Endometrial microvascular endothelial cells (primary cell): Measurements from ENCODE around the gene CNGA2. TPM values are rescaled to one million over a fixed set of nuclear protein-coding genes. Genes with fewer than 3 reads are reported as not detected.

ENCODE experiments used
- in situ Hi-C: cut with HindIII; loops from 2 replicates; pipeline ENCODE4 v1.10.0; 2017; ENCODE audit warnings: low sequenced_read_pairs, low pct_unique_long_range_greater_than_20kb; ENCODE audit errors: inconsistent ontology term
- total RNA-seq: library from RNA; depleted of rRNA; stranded (reverse); fragments of >200 nt; gene quantifications from one replicate; pipeline ENCODE4 v1.2.3, GENCODE V29; 2015; ENCODE audit errors: inconsistent ontology term

The CNGA2 gene
- total RNA-seq, 1 donor from 2014 or later, result not detected

DNA sequence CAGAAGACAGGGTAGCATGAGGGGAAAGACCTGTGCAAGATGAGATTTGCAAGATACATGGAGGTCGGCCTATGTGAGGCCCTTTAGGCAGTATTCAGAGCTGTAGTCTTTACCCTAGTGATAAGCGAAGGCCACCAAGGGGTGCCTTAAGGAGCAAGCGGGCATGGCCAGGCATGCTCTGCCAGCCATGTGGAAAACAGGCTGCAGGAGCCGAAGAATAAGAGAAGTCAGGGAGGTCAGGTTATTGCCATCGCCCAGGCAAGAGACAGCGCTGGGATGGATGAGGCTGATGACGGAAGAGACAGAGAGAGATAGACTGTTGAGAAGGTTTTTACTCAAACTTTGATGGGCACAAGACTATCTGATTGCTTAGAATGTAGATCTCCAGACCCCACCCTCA is 25.7 kb upstream of the CNGA2 start:
- in situ Hi-C loops, result no loop called here

DNA sequence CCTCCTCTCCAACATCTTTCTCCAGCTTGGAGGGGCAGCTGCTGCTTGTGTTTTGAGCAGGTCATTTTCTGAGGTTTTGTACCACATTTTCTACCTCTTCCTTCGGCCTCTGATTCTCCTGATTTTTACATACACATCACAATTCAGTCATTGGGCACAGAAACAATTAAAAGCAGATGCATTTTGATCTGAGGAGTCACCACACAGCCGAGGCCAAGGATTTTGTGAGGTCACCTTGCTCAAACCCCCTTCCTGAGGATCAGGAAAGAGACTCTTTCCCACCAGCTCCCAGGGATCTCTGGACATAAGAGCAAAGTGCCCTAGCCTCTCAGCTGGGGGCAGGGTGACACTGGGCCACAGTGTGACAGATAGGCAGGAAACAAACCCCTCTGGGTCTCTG is 24.1 kb upstream of the CNGA2 start:
- in situ Hi-C loops, result no loop called here

DNA sequence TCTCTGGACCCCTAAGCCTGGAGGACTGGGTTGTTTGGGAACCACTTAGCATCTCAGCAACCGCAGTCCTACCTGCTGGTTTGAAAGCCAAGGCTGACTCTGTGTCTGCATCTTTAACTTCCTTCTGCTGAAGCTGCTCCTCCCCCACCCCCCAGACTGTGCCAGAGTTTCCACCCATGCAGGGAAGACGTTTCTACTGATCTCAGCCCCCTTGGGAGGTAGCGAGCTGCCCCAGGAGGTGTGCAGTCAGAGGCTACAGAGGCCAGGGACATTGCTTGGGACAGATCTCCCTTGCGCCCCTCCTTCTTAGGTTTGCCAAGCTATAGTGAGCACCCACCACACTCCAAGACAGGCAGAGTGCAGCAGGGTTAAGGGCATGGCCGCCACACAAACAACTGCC is 23.4 kb upstream of the CNGA2 start:
- in situ Hi-C loops, result no loop called here

DNA sequence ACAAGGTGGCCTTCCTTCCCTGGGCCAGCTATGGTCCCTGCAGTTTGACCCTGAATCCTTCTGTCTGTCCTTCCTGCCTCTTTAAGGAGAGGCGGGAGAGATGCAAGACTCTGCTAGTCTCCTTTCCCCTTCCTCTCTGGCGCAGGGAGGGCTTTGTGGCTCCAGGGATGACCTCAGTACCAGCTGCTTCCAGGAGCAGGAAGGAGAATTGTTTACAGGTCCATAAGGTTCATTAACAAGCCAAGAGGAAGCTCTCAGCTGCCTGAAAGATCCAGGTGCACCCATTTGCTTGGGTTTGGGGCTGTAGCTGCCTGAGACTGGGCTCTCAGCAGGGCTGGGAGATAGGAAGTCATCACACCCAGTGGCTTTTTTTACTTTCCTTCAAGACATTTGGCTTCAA is 22.8 kb upstream of the CNGA2 start:
- in situ Hi-C loops, result no loop called here

DNA sequence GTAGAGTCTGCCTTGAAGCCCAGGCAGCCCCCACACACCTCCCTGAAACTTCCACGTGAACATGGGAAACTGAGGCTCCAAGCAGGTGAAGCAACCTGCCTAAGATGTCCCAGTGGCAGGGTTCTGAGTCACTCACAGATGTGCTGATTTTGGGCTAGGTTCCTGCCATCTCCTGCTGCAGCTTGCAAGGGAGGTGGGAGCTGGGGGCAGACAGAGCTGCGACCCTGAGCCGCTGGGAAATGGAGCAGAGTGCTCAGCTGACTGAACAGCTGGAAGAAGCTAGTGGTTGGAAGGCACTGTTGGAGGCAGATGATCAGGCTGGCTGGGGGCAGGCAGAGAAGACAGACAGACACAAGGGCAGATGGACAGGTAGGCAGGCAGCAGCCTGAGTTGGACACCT is 22.3 kb upstream of the CNGA2 start:
- in situ Hi-C loops, result no loop called here

DNA sequence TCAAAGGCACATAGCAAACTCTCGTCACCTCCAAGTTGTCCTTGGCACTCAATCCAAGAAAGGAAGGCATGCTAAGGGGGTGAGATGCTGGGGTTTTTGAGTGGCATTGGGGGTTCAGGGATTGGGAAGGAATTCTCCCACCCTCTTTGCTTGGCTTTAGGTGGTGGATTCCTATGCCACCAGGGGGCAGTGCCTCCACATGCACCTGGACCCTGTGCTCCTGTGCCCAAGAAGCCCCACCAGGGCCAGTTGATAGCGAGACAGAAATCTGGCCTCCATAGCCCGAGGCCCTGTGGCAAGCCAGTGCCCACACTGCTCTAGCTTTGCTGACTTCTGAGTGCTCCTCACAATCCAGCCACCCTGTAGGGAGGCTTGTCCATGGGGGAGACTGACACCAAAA is 20.7 kb upstream of the CNGA2 start:
- in situ Hi-C loops, result no loop called here

DNA sequence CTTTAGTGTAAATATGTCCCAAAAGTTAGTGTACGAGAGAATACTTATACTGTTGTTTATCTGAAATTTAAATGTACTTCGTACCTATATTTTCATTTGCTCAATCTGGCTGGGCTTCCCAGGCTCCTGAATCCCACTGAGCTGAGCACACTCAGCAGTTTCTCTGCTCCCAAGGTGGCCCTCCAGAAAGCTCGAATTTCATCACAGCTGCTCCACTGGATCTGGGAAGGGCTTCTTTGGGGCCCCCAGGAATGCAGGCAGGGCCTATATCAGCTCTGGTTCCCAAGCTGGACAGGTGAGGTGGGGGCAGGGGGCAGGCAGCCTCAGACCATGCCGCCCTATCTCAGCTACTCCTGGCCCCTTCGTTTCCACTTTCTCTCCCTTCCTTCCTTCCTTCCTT is 20.2 kb upstream of the CNGA2 start:
- in situ Hi-C loops, result no loop called here

DNA sequence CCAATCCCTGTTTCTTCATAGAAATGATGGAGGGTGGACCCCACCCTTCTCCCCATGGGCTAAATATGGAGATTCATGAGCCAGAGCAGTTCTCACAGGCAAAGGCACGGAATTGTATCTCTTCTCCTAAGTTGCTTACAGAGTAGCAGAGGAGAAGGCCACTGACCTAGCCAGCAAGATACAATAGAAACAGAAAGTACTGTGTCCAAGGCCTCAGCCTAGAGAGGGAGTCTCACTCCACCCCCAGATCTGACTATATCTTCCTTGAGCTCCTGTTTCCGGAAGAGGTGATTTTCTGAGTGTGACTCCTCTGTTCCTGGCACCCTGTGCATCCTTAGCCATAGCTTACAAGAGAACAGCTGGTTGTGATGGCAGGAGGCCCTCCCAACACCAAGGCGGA is 18.8 kb upstream of the CNGA2 start, which contains the start of gene FATE1:
Gene FATE1, plus strand, starts transcription at position 284 of the 400 bp plus-strand sequence. Its CDS starts 85 bp downstream, at position 369.
- in situ Hi-C loops, result no loop called here

DNA sequence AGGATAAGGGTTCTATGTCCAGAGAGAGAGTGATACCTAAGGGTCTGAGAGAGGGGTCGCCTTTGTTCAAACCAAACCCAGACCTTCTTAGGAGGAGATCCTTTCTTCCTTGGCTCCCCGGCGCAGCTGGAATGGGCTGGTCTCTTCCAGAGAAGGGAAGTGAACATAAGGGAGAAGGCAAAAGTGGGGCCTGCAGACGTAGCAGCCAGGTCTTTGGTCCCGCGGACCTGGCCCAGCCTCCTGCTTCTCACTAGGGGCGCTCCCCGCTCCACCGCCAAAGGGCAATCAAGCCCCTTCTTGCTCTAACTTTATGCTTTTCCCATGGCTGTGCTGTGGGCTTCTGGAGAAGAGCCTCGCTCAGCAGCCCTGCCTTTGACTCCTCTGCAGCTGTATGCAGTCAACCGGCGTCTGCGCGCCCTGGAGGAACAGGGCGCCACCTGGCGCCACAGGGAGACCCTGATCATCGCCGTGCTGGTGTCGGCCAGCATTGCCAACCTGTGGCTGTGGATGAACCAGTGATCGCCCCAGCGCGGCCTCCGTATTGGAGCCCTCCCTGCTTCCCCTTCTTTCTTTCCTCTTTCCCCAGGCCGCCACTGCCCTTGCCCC is 12.2 kb upstream of the CNGA2 start:
- in situ Hi-C loops, result no loop called here

DNA sequence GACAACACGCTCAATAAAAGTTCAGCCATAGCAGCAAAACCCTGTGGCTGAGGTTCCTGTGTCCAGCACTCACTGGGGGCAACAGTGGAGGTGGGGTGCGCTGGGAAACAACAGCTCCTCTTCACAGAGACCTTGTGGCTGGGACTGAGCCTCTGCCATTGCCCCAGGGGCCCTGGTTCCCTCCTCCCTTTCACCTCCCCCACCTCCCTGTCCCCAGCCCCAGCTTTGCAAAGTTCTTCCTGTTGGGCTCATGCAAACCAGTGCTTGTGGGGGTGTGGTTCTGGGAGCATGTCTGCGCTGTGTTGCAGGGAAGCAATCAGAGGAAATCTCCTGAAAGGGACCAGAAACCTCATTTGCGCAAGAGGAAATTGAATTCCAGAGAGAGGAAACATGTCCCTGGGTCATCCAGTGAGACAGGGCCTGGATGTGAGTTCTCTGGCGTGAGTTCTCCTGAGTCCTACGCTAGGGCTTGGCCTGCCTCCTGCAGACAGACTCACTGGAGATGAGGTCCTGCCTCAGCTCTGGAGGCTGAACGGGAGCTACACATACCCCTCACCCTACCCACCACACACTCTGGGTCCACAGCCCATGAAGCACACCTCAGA is 11.3 kb upstream of the CNGA2 start:
- in situ Hi-C loops, result no loop called here

DNA sequence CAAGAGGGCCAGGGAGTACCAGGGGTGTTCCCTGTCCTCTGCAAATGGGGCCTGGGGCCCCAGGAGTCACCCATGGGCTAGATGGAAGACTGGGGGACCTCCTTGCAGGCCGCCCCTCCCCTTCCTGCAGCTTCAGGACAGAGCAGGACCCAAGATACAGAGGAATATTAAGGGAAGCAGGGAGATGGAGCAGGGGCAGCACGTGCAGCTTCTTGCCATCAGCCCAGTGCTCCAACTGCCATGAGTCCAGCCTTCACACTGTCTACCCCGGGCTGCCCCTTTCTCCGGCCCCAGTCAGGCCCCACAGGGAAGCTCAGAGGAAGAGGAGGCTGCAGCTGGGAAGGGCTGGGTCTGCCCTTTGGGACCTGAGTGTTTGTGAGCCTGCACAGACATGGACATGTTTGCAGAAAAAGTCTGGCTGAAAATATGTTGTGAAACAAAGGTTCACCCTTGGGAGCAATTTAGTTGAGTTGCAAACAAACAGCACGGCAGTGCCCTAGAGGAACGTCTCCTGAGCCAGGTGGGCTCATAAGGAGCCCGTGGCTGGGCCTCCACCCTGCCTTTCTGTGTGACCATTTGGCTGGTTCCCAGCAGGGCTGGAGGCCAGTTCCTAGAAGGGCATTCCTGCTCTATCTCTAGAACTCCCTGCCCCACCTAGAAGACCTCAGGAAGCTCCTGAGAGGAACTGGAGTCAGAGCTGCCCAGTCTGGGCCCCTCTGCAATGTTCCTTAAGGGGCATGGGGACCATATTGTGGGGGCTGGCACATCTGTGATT is 9.8 kb upstream of the CNGA2 start:
- in situ Hi-C loops, result loop anchor here (25.0 kb wide), 1 partner anchor 913 kb away; the partner anchor contains the start of gene GABRQ

DNA sequence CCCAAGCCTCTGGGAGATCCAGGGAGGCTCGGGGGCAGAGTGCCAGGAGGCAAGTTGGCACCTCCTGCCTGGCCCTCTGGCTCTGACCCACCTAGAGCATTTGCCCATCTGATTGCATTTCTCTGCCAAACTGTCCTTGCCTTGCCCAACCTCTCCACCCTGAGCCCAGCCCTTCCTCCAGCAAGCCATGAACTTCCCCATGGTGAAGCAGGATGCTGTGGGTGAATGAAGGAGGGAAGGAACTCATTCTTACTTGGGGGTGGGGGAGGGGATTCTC is 9.3 kb upstream of the CNGA2 start:
- in situ Hi-C loops, result loop anchor here (25.0 kb wide), 1 partner anchor 912 kb away; the partner anchor contains the start of gene GABRQ

DNA sequence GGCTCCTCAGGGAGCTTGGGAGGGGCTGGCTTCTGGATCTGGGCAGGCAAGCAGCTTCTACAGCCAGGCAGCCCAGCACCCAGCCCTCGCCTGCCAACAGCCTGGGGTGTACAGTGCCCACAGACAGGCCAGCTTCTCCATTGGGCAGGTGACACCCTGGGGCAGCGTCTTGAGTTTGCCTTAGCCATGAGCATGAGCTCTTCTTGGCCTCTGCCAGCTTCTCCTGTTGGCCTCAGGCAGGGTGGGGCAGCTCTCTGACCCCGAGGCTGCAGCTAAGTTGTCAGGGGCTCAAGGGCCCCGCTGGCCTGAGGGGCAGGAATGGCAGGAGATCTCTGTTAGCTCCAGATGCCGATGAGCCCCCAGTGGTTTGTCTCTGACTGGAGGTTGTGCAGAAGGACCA is 7.8 kb upstream of the CNGA2 start:
- in situ Hi-C loops, result loop anchor here (25.0 kb wide), 1 partner anchor 911 kb away; the partner anchor contains the start of gene GABRQ

DNA sequence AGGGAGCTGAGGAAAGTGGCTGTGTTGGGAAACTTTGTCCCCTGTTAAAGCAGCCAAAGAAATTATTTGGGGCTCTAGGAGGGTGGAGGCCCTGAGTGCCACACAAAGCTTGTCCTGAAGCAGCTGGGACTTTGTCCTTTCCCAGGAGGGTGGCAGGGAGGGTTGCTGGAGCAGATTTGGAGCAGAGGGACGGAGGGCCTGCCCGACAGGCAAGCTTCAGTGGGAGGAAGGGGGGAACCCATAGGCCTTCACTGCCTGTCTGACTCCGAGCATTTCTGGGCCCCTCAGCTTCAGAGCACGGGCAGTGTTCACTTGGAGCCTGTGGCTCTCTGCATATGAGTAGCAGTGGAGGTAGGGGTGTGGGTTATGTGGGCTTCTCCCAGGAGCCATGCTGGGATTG is 7.2 kb upstream of the CNGA2 start:
- in situ Hi-C loops, result loop anchor here (25.0 kb wide), 1 partner anchor 910 kb away; the partner anchor contains the start of gene GABRQ

DNA sequence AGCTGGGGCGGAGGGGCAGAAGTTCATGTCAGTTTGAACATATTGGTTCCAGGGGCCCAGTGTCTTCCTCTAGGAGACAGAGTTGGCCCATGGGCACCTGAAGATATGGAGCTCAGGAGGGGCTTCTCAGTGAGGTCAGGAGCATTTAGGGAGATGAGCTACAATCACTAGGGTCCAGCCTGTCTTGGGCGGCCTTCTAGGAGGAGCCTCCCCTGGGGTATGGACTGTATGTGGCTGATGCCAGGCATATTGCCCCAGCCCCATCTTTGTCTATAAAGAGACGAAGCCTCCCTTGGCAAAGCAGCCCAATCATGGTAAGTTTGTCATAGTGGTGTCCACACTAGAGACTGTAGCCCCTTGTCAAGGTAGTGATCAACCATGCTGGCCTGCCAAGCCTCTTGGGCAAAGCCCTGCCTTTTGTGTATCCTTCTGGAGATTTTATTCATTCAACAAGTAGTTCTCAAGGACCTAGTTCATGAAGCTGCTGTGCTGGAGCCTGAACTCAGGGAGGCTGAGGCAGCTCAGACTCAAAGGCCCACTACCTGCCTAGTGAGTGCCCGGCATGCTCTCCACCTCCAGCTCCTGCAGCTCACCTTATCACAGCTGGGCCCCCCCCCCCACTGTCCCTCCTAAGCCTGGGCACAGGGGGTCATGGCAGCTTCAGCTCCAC is 5.4 kb upstream of the CNGA2 start:
- in situ Hi-C loops, result loop anchor here (25.0 kb wide), 1 partner anchor 908 kb away; the partner anchor contains the start of gene GABRQ

DNA sequence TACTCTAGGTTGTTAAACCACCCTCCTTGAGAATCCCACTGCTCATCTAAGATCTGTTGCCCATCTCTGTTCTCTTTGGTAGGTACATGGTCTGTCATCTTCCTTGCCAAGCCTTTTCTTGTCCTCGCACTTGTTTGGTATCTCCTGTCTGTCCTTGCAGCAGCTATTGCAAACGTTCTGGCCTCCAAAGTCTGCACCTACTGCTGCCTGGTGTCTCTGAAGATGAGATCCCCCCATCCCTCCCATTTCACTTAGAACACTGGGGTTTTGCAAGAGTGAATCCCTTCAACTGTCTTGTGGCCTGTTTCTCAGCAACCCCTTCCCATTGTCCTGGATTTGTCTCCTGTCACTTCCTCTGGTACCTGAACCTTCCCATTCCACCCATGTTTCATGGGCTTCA is 673 bp downstream of the CNGA2 start:
- in situ Hi-C loops, result loop anchor here (25.0 kb wide), 1 partner anchor 902 kb away; the partner anchor contains the start of gene GABRQ

DNA sequence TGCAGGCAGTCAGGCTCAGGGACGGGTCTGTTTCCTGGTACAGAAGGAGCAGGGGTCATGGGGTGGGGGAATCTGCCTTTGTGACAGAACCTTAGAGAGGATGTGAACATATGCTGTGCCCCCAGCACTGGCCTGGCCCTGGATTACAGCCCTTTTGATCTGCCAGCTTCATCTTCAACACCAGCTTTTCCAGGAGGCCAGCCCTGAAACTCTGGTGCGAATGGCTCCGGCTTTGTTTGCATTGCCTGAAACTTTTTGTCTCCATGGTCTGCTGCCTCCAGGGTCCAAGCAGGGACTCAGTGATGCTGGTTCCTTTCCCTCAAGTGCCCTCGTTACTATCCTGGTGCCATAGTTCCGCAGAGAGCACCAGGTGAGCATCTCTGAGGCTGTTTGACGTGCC is 2.1 kb downstream of the CNGA2 start:
- in situ Hi-C loops, result loop anchor here (25.0 kb wide), 1 partner anchor 901 kb away; the partner anchor contains the start of gene GABRQ

DNA sequence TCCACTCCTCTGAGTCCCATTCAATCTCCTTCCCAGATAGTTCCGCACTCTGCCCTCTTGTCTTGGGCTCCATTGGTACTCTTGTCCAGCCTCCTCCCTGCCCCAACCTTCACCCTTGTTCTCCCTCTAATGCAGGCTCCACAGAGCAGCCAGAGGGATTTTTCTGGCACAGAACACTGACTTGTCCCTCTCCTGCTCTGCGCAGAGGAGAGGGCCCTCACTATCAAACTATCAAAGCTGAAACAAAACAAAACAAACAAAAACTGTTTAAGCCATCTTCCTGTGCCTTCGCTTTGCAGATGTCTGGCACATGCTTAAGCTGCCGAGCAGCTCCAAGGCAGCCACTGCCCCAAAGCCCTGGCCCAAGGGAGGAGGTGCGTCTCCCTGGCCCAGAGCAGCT is 2.9 kb downstream of the CNGA2 start:
- in situ Hi-C loops, result loop anchor here (25.0 kb wide), 1 partner anchor 900 kb away; the partner anchor contains the start of gene GABRQ

DNA sequence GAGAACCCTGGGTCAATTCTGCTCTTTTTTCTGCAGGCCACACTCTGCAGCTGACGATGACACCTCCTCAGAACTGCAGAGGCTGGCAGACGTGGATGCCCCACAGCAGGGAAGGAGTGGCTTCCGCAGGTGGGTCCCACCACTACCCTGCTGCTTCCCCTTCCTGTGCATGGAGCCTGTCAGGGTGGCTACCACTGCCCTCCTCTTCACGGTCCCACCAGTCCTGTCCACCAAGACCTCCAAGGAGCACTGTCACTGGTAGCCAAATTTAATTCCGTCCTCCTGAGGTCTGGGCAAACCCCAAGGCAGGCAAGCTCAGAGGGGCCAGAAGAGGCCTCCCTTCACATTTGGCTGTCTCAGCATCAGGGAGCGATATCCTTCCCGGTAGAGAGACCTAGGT is 4.2 kb downstream of the CNGA2 start:
- in situ Hi-C loops, result loop anchor here (25.0 kb wide), 1 partner anchor 899 kb away; the partner anchor contains the start of gene GABRQ
